BJ (cell line): Measurements from ENCODE around the gene KCNJ4. TPM values are rescaled to one million over a fixed set of nuclear protein-coding genes. Genes with fewer than 3 reads are reported as not detected.

Source experiments
- CTCF ChIA-PET: fragments of 350-600 bp; formaldehyde crosslinking; extraction: SDS; loops from one replicate; lab custom pipeline; 2021; ENCODE audit warnings: antibody characterized with exemption, inconsistent platforms; lab: Yijun Ruan, JAX
- POLR2A ChIA-PET: fragments of 300-600 bp; sonication (Branson Sonifier 250); formaldehyde crosslinking; extraction: SDS; loops from one replicate; lab custom pipeline; 2021; ENCODE audit warnings: antibody characterized with exemption; lab: Charles Lee
- DNase-seq: peaks from one replicate; pipeline ENCODE4 v3.0.0-alpha.2; 2011; ENCODE audit warnings: low read depth
- H3K27me3 ChIP-seq: 2 replicates; pipeline ENCODE4 v1.6.0; 2011; ENCODE audit warnings: low read length; ENCODE audit not compliant: control insufficient read depth, insufficient read depth
- H3K36me3 ChIP-seq: 2 replicates; pipeline ENCODE4 v1.5.1; 2011; ENCODE audit warnings: low read length; ENCODE audit not compliant: control insufficient read depth, insufficient read depth
- H3K4me3 ChIP-seq: 2 replicates; pipeline ENCODE4 v1.5.1; 2011; ENCODE audit warnings: low read depth, mild to moderate bottlenecking, control low read depth, low read length
- polyA plus RNA-seq: library from polyadenylated mRNA; depleted of rRNA; stranded (reverse); fragments of >200 nt; gene quantifications from 2 replicates; pipeline ENCODE4 v1.2.3, GENCODE V29; 2011
- TF ChIP-seq, protein P1 (sequence below): IDR thresholded peaks from 2 replicates; pipeline ENCODE4 v1.5.1; 2011; ENCODE audit warnings: low read depth, mild to moderate bottlenecking, control low read depth, inconsistent platforms, low read length, moderate library complexity; ENCODE audit not compliant: insufficient read depth

KCNJ4 gene
- polyA plus RNA-seq, 1 experiment = not detected

DNA sequence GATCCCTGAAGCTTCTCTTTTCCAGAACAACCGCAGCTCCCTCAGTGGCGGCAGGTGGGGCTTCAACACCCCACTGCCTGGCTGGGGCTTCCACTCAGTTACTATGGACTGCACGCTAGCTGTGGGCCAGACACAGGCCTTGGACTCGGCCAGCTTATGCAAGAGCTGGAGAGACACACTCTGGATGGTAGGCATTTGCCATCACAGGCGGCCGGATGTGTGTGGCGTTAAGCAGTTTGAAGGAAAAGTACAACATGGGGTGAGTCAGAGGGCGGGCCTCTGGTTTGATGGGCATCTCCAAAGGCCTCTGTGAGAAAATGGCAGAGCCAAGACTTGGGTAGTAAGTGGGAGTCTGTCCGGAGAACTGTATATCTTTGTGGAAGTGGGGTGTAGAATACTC, 17.6 kb downstream of the KCNJ4 start:
- TF ChIP-seq, protein P1, sequence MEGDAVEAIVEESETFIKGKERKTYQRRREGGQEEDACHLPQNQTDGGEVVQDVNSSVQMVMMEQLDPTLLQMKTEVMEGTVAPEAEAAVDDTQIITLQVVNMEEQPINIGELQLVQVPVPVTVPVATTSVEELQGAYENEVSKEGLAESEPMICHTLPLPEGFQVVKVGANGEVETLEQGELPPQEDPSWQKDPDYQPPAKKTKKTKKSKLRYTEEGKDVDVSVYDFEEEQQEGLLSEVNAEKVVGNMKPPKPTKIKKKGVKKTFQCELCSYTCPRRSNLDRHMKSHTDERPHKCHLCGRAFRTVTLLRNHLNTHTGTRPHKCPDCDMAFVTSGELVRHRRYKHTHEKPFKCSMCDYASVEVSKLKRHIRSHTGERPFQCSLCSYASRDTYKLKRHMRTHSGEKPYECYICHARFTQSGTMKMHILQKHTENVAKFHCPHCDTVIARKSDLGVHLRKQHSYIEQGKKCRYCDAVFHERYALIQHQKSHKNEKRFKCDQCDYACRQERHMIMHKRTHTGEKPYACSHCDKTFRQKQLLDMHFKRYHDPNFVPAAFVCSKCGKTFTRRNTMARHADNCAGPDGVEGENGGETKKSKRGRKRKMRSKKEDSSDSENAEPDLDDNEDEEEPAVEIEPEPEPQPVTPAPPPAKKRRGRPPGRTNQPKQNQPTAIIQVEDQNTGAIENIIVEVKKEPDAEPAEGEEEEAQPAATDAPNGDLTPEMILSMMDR = no peak
- ChIA-PET POLR2A (no interaction called here), CTCF (interaction anchor here (1.1 kb wide), 1 partner anchor 9 kb away, joined by 3 read pairs; no protein-coding TSS in a partner anchor)
- Histone ChIP-seq H3K4me3 (no peak overlapping the region), H3K36me3 (no peaks in the 10 kb centered on the region), H3K27me3 (peaks cover 3% of the 10 kb centered on the region)
- no peak for DNase-seq

DNA sequence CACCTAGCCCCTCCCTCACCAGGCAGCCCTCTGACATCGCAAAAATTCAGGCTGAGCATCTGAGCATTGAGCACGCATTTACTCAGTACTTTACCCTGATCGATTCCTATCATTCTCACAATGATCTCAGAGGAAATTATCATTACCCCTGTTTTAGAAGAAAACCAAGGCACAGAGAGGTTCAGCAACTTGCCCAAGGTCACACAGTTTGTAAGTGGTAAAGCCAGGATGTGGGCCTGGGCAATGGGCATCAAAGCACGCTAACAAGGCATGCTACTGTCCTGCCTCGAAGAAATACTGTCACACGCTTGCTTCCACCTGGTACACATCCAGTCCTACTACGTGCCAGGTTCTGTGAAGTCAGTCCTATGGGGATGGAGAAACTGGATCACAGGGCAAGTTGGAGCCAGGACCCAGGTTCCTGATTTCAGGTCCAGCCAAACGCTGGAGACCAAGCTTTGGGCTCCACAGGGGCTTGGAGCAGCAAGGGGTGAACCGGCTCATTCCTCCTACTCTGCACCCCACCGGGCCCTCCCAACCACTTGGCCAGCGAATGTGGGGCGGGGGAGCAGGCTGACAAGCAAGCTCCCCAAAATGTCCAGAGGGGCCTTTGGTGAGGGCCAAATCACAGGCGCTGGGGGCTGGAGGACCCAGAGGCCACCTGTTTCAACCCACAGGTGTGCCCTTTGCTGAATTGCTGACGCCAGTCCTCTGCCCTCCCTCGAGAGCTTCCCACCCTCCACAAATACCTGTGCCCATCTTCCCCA, 18.2 kb downstream of the KCNJ4 start:
- DNase-seq = no peak
- CTCF ChIA-PET = interaction anchor here (1.1 kb wide), 1 partner anchor 9 kb away, joined by 3 read pairs; no protein-coding TSS in a partner anchor
- no peaks in the 10 kb centered on the region for H3K36me3 ChIP-seq
- POLR2A ChIA-PET = no interaction called here
- TF ChIP-seq, protein P1 = no peak
- H3K4me3 ChIP-seq = no peak overlapping the region
- H3K27me3 ChIP-seq = peaks cover 3% of the 10 kb centered on the region

DNA sequence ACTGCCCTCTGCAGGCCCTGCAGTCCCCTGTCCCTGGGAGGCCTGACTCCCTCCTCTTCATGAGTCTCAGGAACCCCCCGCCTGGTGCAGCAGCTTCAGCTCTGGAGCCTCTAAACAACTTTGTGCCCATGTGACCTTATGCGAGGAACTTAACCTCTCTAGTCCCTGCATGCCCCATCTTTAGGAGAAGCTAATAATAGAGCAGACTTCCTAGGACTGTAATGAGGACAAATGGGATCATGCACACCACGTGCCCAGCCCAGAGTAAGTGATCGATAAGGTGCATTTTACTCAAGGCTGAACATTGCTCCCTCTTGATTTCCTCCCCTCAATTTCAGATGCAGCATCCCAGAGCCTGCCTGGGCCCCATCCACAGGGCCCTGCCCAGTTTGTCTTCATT, 19.0 kb downstream of the KCNJ4 start:
- ChIA-PET POLR2A (no interaction called here), CTCF (interaction anchor here (1.1 kb wide), 1 partner anchor 10 kb away, joined by 3 read pairs; no protein-coding TSS in a partner anchor)
- Histone ChIP-seq H3K36me3 (no peaks in the 10 kb centered on the region), H3K4me3 (no peak overlapping the region), H3K27me3 (peaks cover 3% of the 10 kb centered on the region; the same call in 1 of the 2 replicates)
- TF ChIP-seq, protein P1 = no peak
- DNase-seq = no peak

DNA sequence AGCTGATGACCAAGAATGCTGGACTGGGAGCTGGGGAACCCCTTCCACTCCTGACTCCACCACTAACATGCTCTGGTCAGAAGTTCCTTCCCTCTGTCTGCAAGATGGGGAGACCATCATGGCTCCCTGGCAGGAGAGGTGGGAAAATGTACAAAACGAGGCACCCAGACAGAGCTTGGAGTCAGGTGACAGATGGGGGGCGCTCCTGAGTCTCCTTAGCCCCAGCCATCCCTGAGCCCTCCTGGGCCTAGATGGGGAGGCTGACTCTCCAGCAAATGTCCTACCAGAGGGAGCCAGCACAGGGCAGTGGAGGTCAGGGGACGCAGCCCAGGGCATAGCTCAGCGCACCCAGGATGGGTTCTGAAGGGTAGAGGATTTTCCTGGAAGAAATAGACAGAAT, 20.0 kb downstream of the KCNJ4 start:
- ChIA-PET CTCF (interaction anchor here (1.1 kb wide), 1 partner anchor 11 kb away, joined by 3 read pairs; no protein-coding TSS in a partner anchor), POLR2A (no interaction called here)
- TF ChIP-seq, protein P1 = no peak
- no peak overlapping the region for H3K4me3 ChIP-seq
- no peaks in the 10 kb centered on the region for H3K36me3 ChIP-seq
- peaks cover 3% of the 10 kb centered on the region; the same call in 1 of the 2 replicates for H3K27me3 ChIP-seq
- DNase-seq = no peak

DNA sequence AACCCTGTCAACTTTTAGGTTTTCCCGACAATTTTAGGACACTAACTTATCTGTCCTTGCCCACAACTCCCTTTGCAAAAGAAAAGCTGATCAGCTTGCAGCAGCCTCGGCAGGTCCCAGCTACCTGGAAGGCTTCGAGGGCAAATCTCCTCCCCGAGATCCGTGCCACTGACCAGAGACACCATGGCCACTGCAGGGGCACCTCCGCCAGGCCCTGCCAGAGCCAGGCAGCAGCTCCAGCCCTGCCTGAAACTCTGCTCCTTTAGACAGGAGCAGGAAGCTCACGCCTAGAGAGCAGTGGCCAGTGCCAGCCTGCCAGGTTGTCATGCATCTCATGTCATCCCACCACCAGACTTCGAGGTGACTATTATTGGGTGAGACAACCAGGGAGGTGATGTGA, 21.1 kb downstream of the KCNJ4 start:
- Histone ChIP-seq H3K4me3 (no peak overlapping the region), H3K27me3 (peaks cover 6% of the 10 kb centered on the region), H3K36me3 (no peaks in the 10 kb centered on the region)
- ChIA-PET POLR2A (no interaction called here), CTCF (no interaction called here)
- TF ChIP-seq, protein P1 = no peak
- no peak for DNase-seq
